HG02852 (cell line): ENCODE measurements around the gene WNK2.
A peak's percentile ranks its signal among the peaks of the same experiment; 100 is the strongest.
"Not testable (repeated sequence)": the region's sequence is repeated elsewhere in the genome, so short reads cannot be mapped to it uniquely, and the experiment has no call there.

ENCODE experiments used
- ATAC-seq: cut with Tn5 transposase; IDR thresholded peaks from one replicate; pipeline ENCODE4 v1.9.1; 2021; ENCODE audit warnings: mild to moderate bottlenecking, moderate library complexity; ENCODE audit not compliant: unreplicated experiment

The WNK2 gene

DNA sequence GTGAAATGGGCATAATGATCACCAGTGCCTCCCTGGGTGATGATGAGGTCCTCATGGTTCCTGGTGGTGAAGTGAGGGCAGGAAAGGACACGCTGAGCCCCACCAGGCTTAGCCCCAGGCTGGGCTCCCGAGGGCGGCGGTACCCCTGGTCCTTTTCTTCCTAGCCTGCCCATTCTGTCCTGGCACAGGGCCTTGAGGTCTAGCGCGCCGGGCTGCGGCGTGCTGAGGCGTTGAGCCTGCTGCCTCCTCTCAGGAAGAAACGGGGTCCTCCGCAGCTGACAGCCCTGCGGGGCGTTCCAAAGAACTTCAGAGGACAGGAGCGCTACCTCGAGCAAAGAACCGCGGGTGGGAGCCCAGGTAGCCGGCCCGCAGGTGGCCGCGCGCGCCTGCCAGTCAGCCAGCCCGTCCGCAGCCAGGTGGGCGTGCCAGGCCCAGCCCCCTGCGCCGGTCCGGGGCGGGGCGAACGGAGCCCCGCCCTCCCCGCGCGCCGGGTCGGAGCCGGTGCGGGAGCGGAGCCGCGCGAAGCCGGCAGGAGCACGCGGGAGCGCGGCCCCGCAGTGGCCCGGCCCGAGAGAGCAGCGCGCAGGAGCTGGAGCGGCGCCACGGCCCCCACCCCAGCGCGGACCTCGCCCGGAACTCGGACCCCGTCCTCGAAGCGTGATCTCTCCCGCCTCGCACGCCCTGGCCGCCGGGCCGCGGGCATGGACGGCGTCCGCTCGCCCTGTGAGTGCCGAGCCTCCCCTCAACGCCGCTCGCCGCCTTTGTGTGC is at the start of gene WNK2:
Gene WNK2 (plus strand): TSS at position 477 of the 769 bp plus-strand sequence. CDS start 791 bp downstream, outside the sequence.
- ATAC-seq: no peak

DNA sequence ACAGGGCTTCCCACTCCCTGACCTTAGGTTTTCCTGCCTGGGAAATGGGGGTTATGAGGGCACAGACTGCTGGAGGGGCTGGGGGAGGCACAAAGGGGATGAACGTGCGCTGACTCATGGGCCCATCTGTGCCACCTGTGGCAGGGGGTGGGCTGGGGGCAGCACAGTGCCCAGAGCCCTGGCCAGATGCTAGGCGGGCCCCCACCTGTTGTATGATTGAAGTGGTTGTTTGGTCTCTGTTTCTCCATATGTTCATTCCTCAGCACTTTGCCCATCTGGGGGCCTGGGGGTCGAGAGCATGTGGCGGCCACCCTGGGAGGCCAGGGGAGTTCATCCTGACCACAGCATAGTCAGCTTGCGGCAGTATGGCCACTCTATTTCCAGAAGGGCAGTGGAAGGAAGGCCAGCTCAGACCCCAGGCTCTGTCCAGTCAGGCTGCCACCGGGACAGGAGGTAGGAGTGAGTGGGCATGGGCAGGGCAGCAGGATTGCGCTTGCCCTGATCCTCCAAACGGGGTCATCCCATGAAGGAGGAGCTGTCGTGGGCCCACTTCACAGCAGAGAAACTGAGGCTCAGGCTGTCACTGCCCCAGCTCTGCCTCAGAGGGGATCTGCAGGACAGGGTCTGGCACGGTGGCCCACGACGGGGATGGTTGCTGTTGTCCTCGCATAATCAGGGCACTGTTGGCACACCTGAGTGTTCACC is 49.0 kb upstream of the WNK2 start:
- ATAC-seq: peak; percentile 0

DNA sequence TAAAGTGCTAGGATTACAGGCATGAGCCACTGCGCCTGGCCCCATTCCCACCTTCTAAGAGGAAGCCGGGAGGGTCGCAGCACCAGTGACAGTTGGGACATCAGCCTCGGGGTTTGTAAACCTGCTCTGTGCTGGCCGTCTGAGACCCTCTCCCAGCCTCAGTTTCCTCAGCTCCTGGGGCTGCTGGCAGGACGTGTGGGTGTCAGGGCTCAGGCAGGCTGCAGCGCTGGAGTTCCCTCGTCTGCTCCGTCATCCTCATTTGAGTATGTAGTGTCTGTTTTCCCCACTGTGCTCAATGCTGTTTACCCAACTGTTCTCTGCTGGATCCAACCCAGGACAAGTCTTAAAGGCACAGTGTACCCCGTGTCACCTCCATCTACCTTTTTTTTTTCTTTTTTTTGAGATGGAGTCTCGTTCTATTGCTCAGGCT is 47.9 kb upstream of the WNK2 start:
- ATAC-seq: no peak

DNA sequence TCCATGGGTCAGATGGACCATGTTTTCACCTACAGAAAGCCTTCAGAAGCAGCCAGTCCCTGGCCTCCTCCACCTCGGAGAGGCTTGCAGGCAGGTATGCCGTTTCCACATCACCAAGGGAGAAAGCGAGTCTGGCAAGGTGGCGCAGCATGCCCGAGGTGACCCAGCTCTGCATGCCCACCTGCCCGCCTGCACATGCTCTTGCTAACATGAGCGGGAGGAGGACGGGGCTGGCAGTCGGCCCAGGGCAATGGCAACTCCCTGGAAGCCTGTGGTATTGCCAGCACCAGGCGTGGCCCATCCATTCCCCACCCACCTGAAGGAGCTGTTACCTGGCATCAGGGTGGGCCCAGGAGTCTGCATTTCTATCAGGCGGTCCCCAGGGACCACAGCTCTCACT is 46.6 kb upstream of the WNK2 start:
- no peak for ATAC-seq

DNA sequence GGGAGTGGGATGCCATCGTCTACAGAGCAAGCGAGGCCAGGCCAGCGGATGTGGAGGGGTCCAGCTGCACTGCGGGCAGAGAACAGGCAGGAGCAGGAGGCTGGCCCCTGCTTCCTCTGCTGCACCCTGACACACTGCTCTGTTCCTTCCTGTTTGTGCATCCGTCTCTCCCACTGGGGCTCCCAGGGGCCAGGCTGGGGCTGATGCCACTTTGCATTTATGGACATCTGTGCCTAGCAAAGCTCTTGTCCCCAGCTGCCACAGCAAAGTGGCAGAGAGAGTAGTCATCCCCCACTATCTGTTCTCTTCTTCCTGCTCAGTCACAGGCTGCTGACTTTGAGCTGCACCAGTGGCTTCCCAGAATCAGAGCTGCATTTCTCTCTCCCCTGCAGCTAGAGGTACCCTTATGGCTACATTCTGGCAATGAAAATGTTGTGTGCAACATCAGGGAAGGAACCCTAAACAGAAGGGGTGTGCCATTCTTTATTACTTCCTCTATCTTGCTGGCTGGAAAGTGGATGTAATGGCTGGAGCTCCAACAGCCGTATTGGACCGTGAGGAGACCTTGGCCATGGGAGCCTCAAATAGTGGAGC is 45.7 kb upstream of the WNK2 start:
- ATAC-seq: no peak

DNA sequence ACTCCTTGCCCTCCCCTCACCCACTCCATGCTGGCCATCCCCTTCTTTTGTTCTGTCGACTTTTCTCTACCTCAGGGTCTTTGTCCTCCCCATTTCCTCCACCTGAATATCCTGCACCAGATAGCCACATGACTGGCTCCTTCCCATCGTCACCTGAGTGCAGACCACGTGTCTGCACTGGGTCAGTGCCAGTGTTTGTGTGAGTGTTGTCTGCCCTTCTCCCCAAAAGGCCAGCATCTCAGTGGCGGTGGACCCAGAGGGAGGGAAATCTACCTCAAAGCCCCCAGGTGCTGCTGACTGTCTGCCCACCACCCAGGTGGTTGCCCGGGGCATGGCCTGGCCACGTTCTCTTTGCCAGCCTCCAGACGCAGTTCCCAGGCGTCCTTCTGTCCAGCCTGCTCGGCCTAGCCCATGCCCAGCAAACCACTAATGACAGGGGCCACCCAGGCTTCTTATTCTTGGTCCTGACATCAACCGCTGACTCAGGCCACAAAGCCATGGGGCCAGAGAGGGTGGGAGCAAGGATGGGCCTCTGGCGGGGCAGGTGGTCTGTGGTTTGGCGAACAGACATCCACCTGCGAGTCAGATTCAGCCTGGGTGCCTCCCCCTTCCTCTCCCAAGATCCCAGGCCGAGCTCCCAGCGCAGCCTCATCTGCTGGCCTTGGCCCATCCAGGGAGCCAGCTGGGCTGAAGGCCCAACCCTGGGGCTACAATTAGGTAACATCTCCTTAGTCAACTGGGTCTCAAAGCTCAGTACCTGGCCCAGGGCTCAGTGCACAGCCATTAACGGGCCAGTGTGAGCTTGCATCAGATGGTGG is 44.4 kb upstream of the WNK2 start:
- no peak for ATAC-seq

DNA sequence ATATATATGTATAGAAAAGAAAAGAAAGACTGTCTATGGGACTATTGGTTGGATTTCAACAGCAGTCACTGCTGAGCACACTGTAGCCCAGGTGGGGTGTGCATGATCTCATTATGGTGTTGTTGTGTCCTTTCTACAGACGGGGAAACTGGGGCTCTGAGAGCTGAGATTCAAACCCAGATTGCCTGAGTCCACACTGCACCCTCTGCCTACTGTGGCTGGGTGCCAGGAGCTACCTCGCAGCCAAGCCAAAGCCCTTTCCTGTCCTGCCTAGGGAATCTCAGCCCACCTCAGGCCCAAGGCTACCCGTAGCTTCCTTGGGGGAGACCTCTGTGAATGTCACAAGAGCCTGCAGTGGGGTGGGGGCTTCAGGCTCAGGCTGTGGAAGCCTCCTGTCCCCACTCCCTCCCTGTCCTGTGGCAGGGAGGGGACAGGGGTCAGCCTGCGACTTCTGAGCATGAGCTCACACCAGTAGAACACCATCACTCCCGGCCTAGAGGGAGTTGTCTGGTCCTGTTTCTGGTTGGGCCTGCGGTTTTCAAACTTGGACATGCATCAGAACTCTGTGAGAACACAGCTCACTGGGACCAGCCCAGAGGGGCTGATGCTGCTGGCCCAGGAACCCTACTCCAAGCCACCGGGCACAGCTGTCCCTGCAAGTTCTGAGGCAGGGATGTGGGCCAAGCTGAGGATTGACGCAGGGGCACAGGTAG is 42.0 kb upstream of the WNK2 start:
- no peak for ATAC-seq

DNA sequence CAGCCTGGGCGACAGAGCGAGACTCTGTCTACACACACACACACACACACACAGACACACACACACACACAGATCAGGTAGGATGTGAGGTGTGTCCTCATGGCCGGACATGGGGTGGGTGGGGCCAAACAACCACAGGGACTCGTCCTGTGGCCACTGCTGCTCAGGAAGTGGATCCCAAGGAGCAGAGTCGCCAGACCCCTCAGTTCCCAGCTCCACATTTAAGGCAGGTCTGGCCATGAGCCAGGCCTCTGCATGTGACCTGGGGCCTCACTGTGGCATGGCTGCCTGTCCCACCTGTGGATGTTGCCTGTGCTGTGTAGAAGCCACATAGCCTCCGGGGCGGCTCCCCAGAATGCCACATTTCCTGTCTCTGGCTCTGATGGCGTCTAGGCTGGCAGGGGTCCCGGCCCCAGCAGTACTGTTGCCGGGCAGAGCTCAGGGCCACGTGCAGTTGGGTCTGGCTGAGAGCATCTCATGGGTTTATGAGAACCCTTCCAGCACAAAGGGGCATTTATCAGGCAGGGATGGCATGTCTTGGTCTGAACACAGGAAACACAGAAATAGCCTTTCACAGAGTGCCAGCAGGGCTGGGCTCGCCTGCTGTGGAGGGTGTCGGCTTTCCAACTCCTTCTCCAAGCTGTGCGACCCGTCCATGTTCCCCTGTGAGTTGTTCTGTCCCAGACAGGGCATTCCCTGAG is 40.0 kb upstream of the WNK2 start:
- ATAC-seq: no peak

DNA sequence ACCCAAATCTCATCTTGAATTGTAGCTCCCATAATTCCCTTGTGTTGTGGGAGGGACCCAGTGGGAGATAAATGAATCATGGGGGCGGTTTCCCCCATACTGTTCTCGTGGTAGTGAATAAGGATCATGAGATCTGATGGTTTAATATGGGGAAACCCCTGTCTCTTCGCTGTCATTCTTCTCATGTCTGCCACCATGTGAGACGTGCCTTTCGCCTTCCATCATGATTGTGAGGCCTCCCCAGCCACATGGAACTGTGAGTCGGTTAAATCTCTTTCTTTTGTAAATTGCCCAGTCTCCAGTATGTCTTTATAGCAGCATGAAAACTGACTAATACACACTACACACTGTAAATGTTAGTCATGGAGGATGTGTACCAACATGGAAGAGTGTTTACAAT is 37.2 kb upstream of the WNK2 start:
- ATAC-seq: not testable (repeated sequence)

DNA sequence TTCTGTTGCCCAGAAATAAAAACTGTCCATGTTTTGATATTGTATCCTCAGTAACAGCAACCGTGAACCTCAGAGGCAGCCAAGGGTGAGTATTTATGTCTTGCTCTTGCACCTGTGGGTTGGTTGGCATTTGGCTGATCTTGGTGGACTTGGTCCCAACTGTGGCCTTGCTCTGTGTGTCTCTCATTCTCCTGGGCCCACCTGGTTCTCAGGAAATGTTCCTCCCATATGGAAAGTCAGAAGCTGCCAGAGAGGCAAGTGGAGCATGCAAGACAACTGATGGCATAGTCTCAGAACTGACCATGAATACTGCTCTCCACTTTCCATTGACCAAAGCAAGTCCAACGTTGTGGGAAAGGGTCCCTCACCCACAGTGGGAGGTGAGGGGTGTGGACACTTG is 36.3 kb upstream of the WNK2 start:
- ATAC-seq: no peak

DNA sequence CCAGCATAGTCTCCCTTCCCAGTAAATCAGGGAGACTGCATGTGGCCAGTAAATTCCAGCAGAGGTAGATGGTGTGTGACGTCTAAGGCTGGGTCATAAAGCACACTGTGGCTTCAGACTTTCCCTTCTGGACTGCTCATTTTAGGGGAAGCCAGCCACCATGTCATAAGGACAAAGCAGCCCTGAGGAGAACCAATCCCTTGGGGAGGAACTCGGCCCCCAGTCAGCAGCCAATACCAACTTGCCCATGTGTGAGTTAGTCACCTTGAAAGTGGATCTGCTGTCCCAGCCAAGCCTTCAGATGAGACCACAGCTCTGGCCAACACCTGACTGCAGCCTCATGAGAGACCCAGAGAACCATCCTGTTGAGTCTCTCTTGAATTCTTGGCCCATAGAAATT is 35.2 kb upstream of the WNK2 start:
- ATAC-seq: no peak

DNA sequence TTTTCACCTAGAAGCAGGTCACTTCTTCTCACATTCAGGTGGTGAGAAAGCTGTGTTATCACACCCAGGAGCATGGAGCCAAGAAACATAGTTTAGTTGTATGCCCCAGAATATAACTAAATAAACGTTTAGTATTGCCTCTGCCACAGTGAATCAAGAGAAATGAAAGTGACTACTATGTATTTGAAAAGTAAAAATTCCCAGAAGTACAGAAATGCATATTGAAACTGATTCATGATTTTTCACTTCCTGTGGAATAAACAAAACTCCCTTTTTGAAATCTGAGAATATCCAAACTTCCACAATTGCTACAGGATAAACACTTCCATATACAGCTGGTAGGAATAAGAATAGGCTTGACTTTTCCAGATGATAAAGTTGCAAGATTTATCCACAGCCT is 34.6 kb upstream of the WNK2 start:
- no peak for ATAC-seq

DNA sequence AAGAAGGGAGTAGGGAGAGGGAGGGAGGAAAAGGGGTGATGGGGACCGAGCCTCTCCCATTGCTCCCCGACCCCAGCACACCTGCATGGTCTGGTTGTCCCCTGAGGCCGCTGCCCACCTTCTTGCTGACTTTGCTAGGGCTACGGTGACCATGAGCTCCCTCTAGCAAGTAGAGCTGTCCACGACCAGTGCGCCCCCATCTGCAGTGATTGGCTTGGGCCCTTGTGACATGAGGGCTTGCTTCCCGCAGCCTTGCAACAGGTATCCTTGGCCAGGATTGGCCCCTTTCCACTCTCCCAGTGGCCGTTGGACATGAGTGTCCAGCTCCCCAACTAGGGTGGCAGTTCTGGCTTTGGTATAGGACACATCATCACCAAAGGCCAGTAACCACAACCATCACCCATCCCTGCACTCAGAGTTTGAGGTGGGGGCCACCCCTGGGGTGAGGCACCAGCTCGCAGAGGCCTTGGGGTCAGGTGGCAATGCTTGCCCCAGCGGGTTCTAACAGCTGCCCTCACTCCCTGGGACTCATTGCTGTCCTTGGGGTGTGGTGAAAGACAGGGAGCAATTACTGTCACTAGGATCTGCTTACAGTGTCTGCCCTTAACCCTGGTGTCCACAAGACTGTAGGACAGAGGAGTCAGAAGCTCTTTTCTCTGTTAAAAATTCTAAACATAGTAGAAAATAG is 32.7 kb upstream of the WNK2 start:
- no peak for ATAC-seq

DNA sequence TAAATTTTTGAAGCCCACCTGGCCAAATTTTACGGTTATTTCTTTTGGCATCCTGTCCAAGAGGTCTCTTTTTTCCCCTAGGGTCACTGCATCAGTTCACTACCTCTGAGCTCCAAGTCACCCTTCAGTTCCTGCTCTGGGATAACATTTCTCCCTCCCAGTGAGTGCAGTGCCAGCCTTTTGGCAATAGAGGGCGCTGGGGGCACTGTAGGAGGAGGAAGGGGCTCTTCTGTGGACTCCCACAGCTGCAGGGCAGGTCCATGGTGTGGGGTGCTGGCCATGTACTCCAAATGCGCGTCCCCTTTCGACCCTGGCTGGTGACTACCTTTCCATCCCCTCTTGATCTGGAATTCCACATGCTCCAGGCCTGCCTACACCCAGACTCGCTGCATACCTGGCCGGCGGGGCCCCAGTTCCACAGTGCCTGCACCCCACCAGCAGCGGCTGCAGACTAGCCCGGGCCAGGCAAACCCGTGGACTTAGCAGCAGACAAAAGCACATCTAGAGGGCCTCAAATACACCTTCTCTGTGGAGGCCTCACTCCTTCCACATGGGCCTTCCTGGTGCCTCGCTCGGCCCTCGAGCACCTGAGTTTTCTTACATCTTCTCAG is 29.5 kb upstream of the WNK2 start:
- no peak for ATAC-seq

DNA sequence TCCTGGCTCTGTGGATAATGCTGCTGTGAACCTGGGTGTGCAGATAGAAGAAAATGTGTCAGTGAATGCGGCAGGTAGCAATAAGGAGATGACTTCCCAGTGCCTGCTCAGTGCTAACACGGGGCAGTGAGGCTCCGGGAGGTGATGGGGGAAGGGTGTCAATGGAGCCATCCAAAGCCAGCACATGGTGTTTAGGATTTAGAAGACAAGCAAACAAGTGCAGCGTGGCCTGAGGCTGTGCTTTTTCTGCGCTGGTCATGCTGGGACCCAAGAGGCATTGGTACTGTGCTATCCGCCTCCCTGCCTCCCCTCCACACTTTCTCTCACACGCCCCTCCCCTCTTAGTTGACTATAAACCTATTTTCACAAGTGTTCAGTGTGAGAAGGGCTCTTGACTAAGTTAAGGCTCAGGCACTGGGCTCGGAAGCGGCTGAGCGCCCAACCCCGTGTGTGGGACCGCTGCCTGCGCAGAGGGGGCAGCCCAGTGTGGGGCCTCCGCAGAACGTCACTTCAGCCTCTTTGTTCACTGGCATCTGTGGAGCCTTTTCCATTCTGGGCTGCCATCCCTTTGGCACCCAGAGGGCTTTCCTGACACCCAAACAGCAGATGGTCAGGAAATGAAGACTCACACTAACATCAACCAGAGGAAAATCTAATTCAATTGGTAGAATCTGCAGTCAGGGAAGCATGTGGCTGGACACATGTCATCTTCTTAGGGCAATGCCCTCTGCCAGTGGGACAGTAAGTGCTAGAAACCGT is 28.0 kb upstream of the WNK2 start:
- no peak for ATAC-seq

DNA sequence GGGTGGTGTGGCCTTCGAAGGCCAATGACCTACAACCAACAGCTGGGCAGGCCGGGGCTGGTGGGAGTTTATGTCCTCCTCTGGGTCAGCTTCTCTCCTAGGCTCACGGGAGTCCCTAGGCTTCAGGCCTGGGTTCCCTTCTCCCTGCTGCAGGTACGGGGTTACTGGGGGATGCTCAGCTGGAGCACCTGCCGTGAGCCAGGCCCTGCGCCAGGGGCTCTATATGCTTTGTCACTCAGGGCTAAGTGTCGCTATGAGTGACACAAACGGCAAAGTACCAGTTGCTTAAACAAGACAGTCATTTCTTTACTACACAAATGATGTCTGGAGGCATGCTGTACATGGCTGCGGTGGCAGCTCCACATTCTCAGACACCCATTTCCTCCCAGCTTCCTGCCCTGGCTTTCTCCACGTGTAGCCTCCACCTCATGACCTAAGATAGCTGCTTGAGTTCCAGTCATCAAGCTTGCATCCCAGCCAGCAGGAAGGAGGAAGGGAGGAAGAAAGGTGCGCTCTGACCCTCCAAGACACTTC is 27.4 kb upstream of the WNK2 start:
- peak; percentile 56 for ATAC-seq

DNA sequence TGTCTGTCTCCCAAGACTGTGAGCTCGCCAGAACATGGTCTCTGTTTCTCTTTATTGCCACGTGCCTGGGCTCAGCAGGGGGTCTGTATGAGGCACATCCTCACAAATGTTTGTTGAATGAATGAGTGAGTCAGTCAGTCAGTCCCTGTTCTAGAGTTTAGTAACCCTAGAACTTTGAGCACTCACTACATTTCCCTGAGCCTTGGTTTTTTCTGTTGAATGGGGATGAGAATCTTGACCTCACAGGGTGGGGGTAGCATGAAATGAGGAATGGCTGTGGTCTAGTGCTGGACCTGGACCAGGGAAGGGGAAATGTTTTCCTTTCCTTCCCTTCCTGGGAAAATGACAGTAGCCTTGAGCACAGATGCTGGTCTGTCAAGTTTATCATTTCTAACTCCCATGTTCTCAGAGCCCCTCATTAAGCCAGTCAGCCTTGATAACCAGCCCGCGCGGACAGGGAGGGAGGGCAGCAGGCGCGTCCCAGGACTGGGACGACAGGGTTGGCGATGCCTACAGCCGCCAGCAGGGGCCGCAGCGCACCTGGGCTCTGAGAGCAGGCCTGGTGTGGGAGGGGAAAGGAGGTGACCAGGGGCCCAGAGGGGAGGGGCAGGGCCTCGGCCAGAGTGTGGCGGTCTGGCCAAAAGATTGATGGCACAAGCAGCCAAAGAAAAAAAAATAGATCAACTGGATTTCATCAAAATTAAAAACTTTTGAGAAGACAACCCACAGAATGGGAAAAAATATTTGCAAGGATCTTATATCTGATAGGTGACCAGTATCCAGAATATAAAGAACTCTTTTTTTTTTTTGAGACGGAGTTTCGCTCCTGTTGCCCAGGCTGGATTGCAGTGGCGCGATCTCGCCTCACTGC is 24.1 kb upstream of the WNK2 start:
- ATAC-seq: peak; percentile 86
